GM19043 (cell line): ENCODE measurements around the gene RNF138.
"Not testable (repeated sequence)": the region's sequence is repeated elsewhere in the genome, so short reads cannot be mapped to it uniquely, and the experiment has no call there.

Experiments
- ATAC-seq: cut with Tn5 transposase; IDR thresholded peaks from one replicate; pipeline ENCODE4 v1.9.1; 2021; ENCODE audit warnings: low read depth; ENCODE audit not compliant: unreplicated experiment

Gene RNF138

GRCh38 chr18:32091724-32092421, at the start of gene RNF138:
Gene RNF138, plus strand, starts transcription at chr18:32091874. Its CDS starts 903 bp downstream, at chr18:32092777.
- peak; percentile 47 for ATAC-seq

GRCh38 chr18:32042337-32042736, 49.3 kb upstream of the RNF138 start:
- ATAC-seq, result no peak

DNA sequence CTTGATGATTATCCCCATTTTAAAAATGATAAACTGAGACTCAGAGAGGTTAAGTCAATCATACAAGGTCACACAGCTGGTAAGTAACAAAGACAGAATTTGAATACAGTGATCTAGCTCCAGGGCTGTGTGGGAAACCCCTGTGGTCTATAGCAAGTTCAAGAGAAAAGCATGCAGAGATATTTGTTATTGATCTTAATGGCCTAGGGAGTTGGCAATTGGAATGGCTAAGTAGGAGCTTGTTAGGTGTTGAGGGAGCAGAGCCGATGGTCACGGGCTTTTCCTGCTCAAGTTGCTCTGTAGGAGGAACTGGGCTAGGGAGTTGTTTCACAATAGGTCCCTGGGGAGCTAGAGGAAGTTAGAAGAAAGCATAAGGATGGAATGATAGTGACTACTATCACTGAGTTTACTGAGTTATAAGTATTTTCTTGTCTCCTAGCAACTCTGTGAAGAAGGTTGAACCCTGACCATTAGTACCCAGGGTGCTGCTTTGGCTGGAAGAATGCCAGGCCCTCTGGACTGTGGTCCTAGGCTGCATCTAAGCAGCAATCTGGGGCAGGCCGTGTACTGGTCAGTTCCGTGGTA, 43.1 kb upstream of the RNF138 start:
- ATAC-seq, result peak; percentile 47

GRCh38 chr18:32049393-32050171, 42.1 kb upstream of the RNF138 start:
- ATAC-seq, result no peak

- no peak for ATAC-seq
These were observed 34.9 kb upstream of the RNF138 start for GRCh38 chr18:32056613-32057358.

GRCh38 chr18:32057624-32058165, 34.0 kb upstream of the RNF138 start:
- no peak for ATAC-seq

DNA sequence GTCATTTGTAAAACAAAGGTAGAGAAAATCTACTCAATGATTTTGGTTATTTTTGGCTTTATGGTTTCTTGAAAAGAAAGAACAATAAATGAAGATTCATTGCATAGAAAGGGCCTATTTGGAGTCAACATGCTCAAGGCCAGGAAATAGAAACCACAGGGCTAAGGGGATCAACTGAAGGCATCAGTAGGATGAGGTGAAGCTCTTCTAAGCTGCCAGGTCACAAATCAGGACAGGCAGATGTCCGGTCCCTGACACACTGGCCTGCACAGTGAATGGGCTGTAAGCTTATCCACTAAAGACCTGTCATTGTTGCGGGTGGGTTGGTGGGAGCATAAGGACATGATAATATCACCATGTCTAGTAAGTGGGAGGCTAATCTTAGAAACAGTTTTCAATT, 31.6 kb upstream of the RNF138 start:
- ATAC-seq, result no peak

DNA sequence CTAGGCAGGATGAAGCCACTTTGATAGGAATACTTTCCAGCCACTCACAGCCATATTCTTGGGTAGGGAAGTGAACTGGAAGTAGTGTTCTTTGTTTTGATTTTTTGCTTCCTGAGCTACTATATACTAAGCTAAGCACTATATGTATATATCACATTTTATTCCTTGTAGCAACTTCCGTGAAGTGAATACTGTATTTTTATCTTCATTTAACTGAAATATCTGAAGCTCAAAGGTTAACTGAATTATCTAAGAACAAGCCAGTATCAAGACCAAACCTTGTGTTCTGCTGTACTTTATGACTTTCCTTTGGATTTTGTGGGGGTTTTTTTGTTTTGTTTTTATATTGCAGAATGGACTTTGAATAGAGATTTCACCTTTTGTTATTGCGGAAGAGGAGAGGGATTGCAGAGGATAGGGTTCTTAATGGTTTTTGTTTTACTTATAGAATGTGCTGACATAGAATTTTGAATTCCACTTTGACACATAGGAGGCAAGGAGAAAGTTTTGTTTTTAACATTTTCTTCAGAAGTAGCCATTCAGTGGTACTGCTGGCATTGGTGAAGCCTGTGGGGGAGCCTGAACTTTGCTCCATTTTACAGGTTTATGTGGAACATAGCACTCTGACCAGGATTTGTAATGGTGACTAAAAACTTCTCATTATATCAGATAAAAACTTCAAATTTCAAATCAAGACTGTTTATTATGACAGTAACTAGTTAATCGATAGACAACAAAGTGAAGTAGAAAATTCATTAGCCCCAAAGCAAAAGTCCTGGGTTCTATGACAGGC, 24.1 kb upstream of the RNF138 start:
- ATAC-seq, result no peak

GRCh38 chr18:32072321-32072720, 19.4 kb upstream of the RNF138 start:
- ATAC-seq, result peak; percentile 70

DNA sequence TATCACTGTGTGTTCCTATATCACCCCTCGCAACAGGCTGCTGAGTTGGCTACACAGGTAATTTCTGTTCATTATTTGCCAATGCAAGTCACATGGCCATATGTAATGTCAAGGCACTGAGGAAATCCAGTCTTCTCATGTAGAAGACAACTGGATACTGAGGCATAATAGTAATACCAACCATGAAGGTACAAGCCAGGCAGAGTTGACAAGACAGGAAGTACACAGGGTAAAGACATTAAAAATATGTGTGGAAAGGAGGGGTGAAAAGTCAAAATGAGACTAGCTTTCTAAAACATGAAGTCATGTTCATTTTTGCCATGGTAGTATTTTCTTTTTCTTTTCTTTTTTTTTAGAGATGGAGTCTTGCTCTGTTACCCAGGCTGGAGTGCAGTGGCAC, 17.5 kb upstream of the RNF138 start:
- ATAC-seq, result no peak

GRCh38 chr18:32078845-32079244, 12.8 kb upstream of the RNF138 start:
- no peak for ATAC-seq

GRCh38 chr18:32081881-32082280, 9.8 kb upstream of the RNF138 start:
- no peak for ATAC-seq

DNA sequence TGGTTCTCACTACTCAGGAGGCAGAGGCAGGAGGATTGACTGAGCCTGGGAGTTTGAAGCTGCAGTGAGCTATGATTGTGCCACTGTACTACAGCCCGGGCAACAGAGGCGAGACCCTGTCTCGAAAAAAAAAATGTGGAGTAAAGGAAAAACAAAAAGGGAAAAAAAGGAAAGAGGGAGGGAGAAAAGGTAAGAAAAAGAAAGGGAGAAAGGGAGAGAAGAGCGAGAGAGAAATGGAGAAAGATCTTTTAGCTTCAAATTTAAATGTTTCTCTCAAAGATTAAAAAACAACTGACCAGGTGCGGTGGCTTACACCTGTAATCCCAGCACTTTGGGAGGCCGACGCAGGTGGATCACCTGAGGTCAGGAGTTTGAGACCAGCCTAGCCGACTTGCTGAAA, 7.9 kb upstream of the RNF138 start:
- ATAC-seq, result no peak

GRCh38 chr18:32086881-32087280, 4.8 kb upstream of the RNF138 start:
- no peak for ATAC-seq

DNA sequence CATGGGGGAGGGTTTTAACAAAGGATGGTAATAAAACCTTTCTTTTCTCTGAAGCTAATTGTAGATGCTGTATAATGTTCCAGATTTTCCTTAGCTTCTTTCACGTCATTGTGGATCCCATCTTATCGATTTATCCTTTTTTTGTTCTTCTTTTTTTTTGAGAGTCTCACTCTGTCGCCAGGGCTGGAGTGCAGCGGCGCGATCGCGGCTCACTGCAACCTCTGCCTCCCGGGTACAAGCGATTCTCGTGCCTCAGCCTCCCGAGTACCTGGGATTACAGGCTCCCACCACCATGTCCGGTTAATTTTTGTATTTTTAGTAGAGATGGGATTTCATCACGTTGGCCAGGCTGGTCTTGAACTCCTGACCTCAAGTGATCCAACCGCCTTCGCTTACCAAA, 843 bp upstream of the RNF138 start:
- not testable (repeated sequence) for ATAC-seq

- ATAC-seq, result no peak
These were observed 350 bp upstream of the RNF138 start for GRCh38 chr18:32091325-32091723.

GRCh38 chr18:32092422-32093101, 888 bp downstream of the RNF138 start:
- peak; percentile 74 for ATAC-seq

GRCh38 chr18:32093102-32093511, 1.4 kb downstream of the RNF138 start:
- peak; percentile 25 for ATAC-seq

DNA sequence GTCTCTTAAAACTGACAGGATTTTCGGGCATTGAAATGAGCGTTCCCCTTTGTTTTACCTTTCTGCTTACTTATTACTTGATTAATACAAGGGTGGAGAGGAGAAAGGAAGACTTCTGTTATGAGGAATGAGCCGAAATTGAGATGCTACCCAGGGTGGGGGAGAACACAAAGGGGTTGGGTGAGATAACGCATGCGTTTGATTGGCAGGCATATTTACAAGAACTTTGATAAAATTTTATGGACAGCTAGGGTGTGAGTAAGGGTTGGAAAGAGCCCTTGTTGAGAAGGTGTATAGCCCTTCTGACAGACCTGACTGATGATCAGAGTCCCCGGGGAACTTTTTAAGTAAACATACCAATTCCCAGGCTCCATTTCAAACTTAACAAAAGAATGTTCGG, 1.8 kb downstream of the RNF138 start:
- ATAC-seq, result no peak
